ENCODE measurements around the gene MTHFD2. TPM values are rescaled to one million over a fixed set of nuclear protein-coding genes. Genes with fewer than 3 reads are reported as not detected.

The MTHFD2 gene
- total RNA-seq, 1 donor from 2014 or later = 150 TPM

GRCh38 chr2:74191596-74192380 is 6.6 kb upstream of the MTHFD2 start:
- Mint-ChIP-seq H3K27ac (no peak overlapping the region), H3K36me3 (ENCODE audit: low read depth) (no peaks in the 10 kb centered on the region), H3K4me1 (peaks cover 7% of the 10 kb centered on the region), H3K27me3 (no peaks in the 10 kb centered on the region), H3K9me3 (no peaks in the 10 kb centered on the region), H3K4me3 (no peak overlapping the region)
- ChIA-PET CTCF (interaction anchor here (1.2 kb wide), 1 partner anchor 13 kb away, joined by 4 read pairs; the partner anchor contains the start of gene MOB1A), POLR2A (interaction anchor here (0.7 to 3.5 kb wide), 5 partner anchors 10 to 265 kb away, joined by 3 to 35 read pairs (median 3); partner anchors contain the start of gene MOB1A)
- ATAC-seq (ENCODE audit: low read depth) = no peak
- intact Hi-C loops (cut with micrococcal nuclease) = no loop called here
- TF ChIP-seq, protein P1, sequence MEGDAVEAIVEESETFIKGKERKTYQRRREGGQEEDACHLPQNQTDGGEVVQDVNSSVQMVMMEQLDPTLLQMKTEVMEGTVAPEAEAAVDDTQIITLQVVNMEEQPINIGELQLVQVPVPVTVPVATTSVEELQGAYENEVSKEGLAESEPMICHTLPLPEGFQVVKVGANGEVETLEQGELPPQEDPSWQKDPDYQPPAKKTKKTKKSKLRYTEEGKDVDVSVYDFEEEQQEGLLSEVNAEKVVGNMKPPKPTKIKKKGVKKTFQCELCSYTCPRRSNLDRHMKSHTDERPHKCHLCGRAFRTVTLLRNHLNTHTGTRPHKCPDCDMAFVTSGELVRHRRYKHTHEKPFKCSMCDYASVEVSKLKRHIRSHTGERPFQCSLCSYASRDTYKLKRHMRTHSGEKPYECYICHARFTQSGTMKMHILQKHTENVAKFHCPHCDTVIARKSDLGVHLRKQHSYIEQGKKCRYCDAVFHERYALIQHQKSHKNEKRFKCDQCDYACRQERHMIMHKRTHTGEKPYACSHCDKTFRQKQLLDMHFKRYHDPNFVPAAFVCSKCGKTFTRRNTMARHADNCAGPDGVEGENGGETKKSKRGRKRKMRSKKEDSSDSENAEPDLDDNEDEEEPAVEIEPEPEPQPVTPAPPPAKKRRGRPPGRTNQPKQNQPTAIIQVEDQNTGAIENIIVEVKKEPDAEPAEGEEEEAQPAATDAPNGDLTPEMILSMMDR (IDR thresholded peaks at IDR 0.05) = no peak
- DNase-seq = no peak

DNA sequence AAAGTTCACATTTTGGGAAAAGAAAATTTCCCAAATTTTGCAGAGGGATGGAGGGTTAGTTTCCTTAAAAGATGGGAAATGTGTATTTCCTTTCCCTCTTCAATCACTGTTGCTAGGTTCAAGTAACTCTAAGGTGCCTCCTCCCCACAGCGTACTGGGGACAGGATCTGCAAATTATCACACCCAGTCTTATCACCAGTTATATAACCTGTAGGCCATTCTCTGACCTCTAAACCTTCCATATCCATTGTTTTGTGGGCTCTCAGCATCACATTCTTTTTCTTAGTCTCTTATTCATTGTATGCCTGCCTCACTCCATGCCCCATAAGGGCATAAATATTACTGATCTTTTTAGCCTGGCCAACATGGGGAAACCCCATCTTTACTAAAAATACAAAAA is 3.6 kb upstream of the MTHFD2 start:
- ATAC-seq (ENCODE audit: low read depth) = no peak
- H3K36me3 Mint-ChIP-seq (ENCODE audit: low read depth) = peaks cover 10% of the 10 kb centered on the region
- H3K27ac Mint-ChIP-seq = no peak overlapping the region
- ChIA-PET CTCF (no interaction called here), POLR2A (interaction anchor here (0.6 to 16.6 kb wide), 2 partner anchors 19 to 38 kb away, joined by 5 to 723 read pairs; partner anchors contain the start of gene MOB1A)
- no peak for DNase-seq
- intact Hi-C loops (cut with micrococcal nuclease) = loop anchor here (5.0 kb wide), 3 partner anchors 212 to 338 kb away; partner anchors contain the start of genes C2orf81, TET3 and WDR54
- TF ChIP-seq, protein P1 (IDR thresholded peaks at IDR 0.05) = no peak
- H3K9me3 Mint-ChIP-seq = no peaks in the 10 kb centered on the region
- H3K4me3 Mint-ChIP-seq = no peak overlapping the region
- no peaks in the 10 kb centered on the region for H3K27me3 Mint-ChIP-seq
- peaks cover 17% of the 10 kb centered on the region for H3K4me1 Mint-ChIP-seq

DNA sequence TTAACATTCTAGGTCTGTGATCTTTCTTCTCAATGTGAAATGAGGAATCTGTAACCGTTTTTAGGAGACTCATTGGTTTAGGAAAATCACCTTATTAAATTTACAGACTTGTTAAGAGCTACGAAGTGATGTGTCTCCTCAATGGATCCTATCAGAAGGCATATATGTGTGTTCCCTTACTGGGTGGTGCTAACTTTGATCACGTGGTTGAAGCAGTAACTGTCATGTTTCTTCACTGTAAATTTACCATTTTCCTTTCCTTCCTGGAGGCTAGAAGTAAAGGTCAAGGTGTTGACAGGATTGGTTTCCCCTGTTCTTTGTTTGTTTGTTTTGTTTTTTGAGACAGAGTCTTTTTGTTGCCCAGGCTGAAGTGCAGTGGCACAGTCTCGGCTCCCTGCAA is 1.4 kb upstream of the MTHFD2 start:
- no peaks in the 10 kb centered on the region for H3K27me3 Mint-ChIP-seq
- ChIA-PET POLR2A (interaction anchor here (0.8 to 16.6 kb wide), 5 partner anchors 10 to 119 kb away, joined by 3 to 723 read pairs (median 28); partner anchors contain the start of gene MOB1A), CTCF (interaction anchor here (1.0 to 4.7 kb wide), 2 partner anchors 14 to 18 kb away, joined by 3 to 45 read pairs; partner anchors contain the start of gene MOB1A)
- DNase-seq (no peak), ATAC-seq (ENCODE audit: low read depth) (no peak)
- no peak overlapping the region for H3K4me3 Mint-ChIP-seq
- no peak overlapping the region for H3K27ac Mint-ChIP-seq
- H3K9me3 Mint-ChIP-seq = no peaks in the 10 kb centered on the region
- peaks cover 25% of the 10 kb centered on the region for H3K36me3 Mint-ChIP-seq (ENCODE audit: low read depth)
- intact Hi-C loops (cut with micrococcal nuclease) = loop anchor here (5.0 kb wide), 3 partner anchors 215 to 335 kb away; partner anchors contain the start of genes C2orf81, TET3 and WDR54
- TF ChIP-seq, protein P1 (IDR thresholded peaks at IDR 0.05) = no peak
- peaks cover 34% of the 10 kb centered on the region for H3K4me1 Mint-ChIP-seq

- no peak for DNase-seq
- peak overlapping the region; percentile 99 for H3K4me3 Mint-ChIP-seq
- H3K36me3 Mint-ChIP-seq (ENCODE audit: low read depth) = peaks cover 32% of the 10 kb centered on the region
- H3K27ac Mint-ChIP-seq = peak overlapping the region; percentile 100
- peaks cover 34% of the 10 kb centered on the region for H3K4me1 Mint-ChIP-seq
- intact Hi-C loops (cut with micrococcal nuclease) = loop anchor here (1.0 to 5.0 kb wide), 6 partner anchors 13 to 334 kb away; partner anchors contain the start of genes C2orf81, PCGF1, TET3 and WDR54
- ChIA-PET CTCF (interaction anchor here (0.7 to 4.7 kb wide), 8 partner anchors 12 to 374 kb away, joined by 3 to 45 read pairs (median 4); partner anchors contain the start of genes BOLA3, MOB1A and STAMBP), POLR2A (interaction anchor here (1.3 to 16.6 kb wide), 13 partner anchors 11 to 370 kb away, joined by 3 to 723 read pairs (median 7); partner anchors contain the start of genes BOLA3, MOB1A and STAMBP)
- TF ChIP-seq, protein P1 (IDR thresholded peaks at IDR 0.05) = no peak
- no peaks in the 10 kb centered on the region for H3K27me3 Mint-ChIP-seq
- no peak for ATAC-seq (ENCODE audit: low read depth)
- H3K9me3 Mint-ChIP-seq = no peaks in the 10 kb centered on the region
Measured at GRCh38 chr2:74198023-74198460, 373 bp upstream of the MTHFD2 start.
